Neural cell (in vitro differentiated cells): ENCODE results near the gene UROC1. TPM values are rescaled to one million over a fixed set of nuclear protein-coding genes. Genes with fewer than 3 reads are reported as not detected.

Experiments
- H2AFZ ChIP-seq: fragments of 200-600, 300-800 bp; sonication (generic), shearing (Covaris generic); 2 replicates; pipeline ENCODE4 v1.6.0; 2014; ENCODE audit warnings: low read depth, mild to moderate bottlenecking, antibody characterized with exemption, low read length, moderate library complexity
- H3F3A ChIP-seq: fragments of 200-600 bp; shearing (Covaris generic); 2 replicates; pipeline ENCODE4 v1.6.1; 2016; ENCODE audit warnings: mild to moderate bottlenecking, moderate library complexity, mixed read lengths, antibody characterized with exemption, low read length; ENCODE audit not compliant: insufficient read depth, poor library complexity, severe bottlenecking
- H3K27ac ChIP-seq: fragments of 200-600, 300-800 bp; sonication (generic), shearing (Covaris generic); 2 replicates; pipeline ENCODE4 v1.5.1; 2014; ENCODE audit warnings: mild to moderate bottlenecking, low read length, moderate library complexity
- H3K27me3 ChIP-seq: fragments of 300-800, 200-600 bp; sonication (generic), shearing (Covaris generic); 2 replicates; pipeline ENCODE4 v1.6.0; 2014; ENCODE audit warnings: mild to moderate bottlenecking, low read depth, low read length, moderate library complexity; ENCODE audit not compliant: insufficient read depth
- H3K36me3 ChIP-seq: fragments of 300-800, 200-600 bp; sonication (generic), shearing (Covaris generic); 2 replicates; pipeline ENCODE4 v1.5.1; 2014; ENCODE audit warnings: mild to moderate bottlenecking, antibody characterized with exemption, low read length, moderate library complexity; ENCODE audit not compliant: insufficient read depth
- H3K4me2 ChIP-seq: fragments of 300-800, 200-600 bp; sonication (generic), shearing (Covaris generic); 2 replicates; pipeline ENCODE4 v1.6.0; 2014; ENCODE audit warnings: mild to moderate bottlenecking, low read length
- H3K4me3 ChIP-seq: fragments of 300-800, 200-600 bp; sonication (generic), shearing (Covaris generic); 2 replicates; pipeline ENCODE4 v1.5.1; 2014; ENCODE audit warnings: mild to moderate bottlenecking, low read length, moderate library complexity
- H3K79me2 ChIP-seq: fragments of 200-600 bp; shearing (Covaris generic); replicated peaks from 2 replicates; pipeline ENCODE4 v1.6.0; 2014; ENCODE audit warnings: mild to moderate bottlenecking, low read length, moderate library complexity; ENCODE audit not compliant: insufficient read depth
- H3K9ac ChIP-seq: fragments of 300-800, 200-600 bp; sonication (generic), shearing (Covaris generic); 2 replicates; pipeline ENCODE4 v1.6.1; 2016; ENCODE audit warnings: mild to moderate bottlenecking, low read length, mixed read lengths
- H3K9me2 ChIP-seq: fragments of 200-600 bp; shearing (Covaris generic); 2 replicates; pipeline ENCODE4 v1.6.1; 2016; ENCODE audit warnings: mild to moderate bottlenecking, low read length, mixed read lengths; ENCODE audit not compliant: insufficient read depth
- H3K9me3 ChIP-seq: fragments of 200-600, 300-800 bp; sonication (generic), shearing (Covaris generic); 2 replicates; pipeline ENCODE4 v1.6.1; 2016; ENCODE audit warnings: mild to moderate bottlenecking, mixed run types, low read length, moderate library complexity, mixed read lengths
- H4K20me1 ChIP-seq: fragments of 200-600 bp; shearing (Covaris generic); 2 replicates; pipeline ENCODE4 v1.6.1; 2016; ENCODE audit warnings: mild to moderate bottlenecking, mixed run types; ENCODE audit not compliant: insufficient read depth
- EP300 ChIP-seq: fragments of 450-650 bp; conservative IDR thresholded peaks from 2 replicates; pipeline ENCODE4 v1.6.1; 2014; ENCODE audit warnings: antibody characterized with exemption, mild to moderate bottlenecking, moderate library complexity; ENCODE audit not compliant: poor library complexity, severe bottlenecking
- EZH2 ChIP-seq: fragments of 200-600, 300-800 bp; shearing (Covaris generic), sonication (generic); IDR thresholded peaks from 2 replicates; pipeline ENCODE4 v1.6.1; 2014; ENCODE audit warnings: antibody characterized with exemption, low read length, borderline replicate concordance, mild to moderate bottlenecking; ENCODE audit not compliant: insufficient read depth, poor library complexity, severe bottlenecking
- MXI1 ChIP-seq: fragments of 450-650 bp; conservative IDR thresholded peaks from 2 replicates; pipeline ENCODE4 v1.6.1; 2014; ENCODE audit warnings: antibody characterized with exemption, mild to moderate bottlenecking; ENCODE audit not compliant: poor library complexity, severe bottlenecking
- POLR2AphosphoS5 ChIP-seq: IDR thresholded peaks from 2 replicates; pipeline ENCODE4 v1.6.1; 2012
- RAD21 ChIP-seq: fragments of 450-650 bp; conservative IDR thresholded peaks from 2 replicates; pipeline ENCODE4 v1.6.1; 2014; ENCODE audit warnings: antibody characterized with exemption, mild to moderate bottlenecking, moderate library complexity
- REST ChIP-seq: IDR thresholded peaks from 2 replicates; pipeline ENCODE4 v1.6.1; 2012; ENCODE audit warnings: borderline replicate concordance
- SMC3 ChIP-seq: fragments of 450-650 bp; conservative IDR thresholded peaks from 2 replicates; pipeline ENCODE4 v1.6.1; 2014; ENCODE audit warnings: antibody characterized with exemption, mild to moderate bottlenecking, moderate library complexity; ENCODE audit not compliant: poor library complexity
- TAF1 ChIP-seq: IDR thresholded peaks from 2 replicates; pipeline ENCODE4 v1.6.1; 2012; ENCODE audit warnings: low read depth
- polyA plus RNA-seq: library from polyadenylated mRNA; depleted of rRNA; stranded (reverse); fragments of >200 nt; gene quantifications from 2 replicates; pipeline ENCODE4 v1.2.3, GENCODE V29; 2014
- TF ChIP-seq, protein P1 (sequence below): fragments of 450-650 bp; IDR thresholded peaks from 2 replicates; pipeline ENCODE4 v1.5.1; 2014; ENCODE audit warnings: antibody characterized with exemption, mild to moderate bottlenecking, moderate library complexity; ENCODE audit not compliant: poor library complexity, severe bottlenecking

UROC1 gene
- polyA plus RNA-seq, 1 donor from 2014 or later, result not detected

DNA sequence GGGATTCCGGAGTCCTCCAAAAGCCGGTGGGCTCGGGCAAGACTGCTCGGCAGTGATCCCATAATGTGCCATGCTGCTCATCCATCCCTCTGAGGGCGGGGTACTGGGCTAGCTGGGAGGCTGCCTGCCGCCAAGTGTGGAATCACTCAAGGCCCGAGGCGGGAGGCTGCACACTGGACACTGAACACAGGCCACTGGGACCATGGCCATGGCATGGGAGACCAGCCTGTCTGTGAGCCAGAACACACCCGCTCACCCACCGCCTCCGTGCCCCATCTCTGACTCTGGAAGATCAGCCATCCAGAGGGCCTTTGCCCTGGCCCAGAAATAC is 39.8 kb upstream of the UROC1 start:
- no peak overlapping the region for H3K27ac ChIP-seq
- H2AFZ ChIP-seq, result no peak overlapping the region
- TF ChIP-seq RAD21 (no peak), MXI1 (no peak), POLR2AphosphoS5 (no peak), SMC3 (no peak), TAF1 (no peak), EP300 (no peak), REST (no peak), EZH2 (no peak)
- TF ChIP-seq, protein P1, sequence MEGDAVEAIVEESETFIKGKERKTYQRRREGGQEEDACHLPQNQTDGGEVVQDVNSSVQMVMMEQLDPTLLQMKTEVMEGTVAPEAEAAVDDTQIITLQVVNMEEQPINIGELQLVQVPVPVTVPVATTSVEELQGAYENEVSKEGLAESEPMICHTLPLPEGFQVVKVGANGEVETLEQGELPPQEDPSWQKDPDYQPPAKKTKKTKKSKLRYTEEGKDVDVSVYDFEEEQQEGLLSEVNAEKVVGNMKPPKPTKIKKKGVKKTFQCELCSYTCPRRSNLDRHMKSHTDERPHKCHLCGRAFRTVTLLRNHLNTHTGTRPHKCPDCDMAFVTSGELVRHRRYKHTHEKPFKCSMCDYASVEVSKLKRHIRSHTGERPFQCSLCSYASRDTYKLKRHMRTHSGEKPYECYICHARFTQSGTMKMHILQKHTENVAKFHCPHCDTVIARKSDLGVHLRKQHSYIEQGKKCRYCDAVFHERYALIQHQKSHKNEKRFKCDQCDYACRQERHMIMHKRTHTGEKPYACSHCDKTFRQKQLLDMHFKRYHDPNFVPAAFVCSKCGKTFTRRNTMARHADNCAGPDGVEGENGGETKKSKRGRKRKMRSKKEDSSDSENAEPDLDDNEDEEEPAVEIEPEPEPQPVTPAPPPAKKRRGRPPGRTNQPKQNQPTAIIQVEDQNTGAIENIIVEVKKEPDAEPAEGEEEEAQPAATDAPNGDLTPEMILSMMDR, result no peak

GRCh38 chr3:126556637-126557414 is 39.3 kb upstream of the UROC1 start:
- H4K20me1 ChIP-seq, result no peaks in the 10 kb centered on the region
- no peaks in the 10 kb centered on the region for H3K27me3 ChIP-seq
- H3K27ac ChIP-seq, result no peak overlapping the region
- H3K4me2 ChIP-seq, result no peak overlapping the region
- no peak overlapping the region for H2AFZ ChIP-seq
- no peak overlapping the region for H3K4me3 ChIP-seq
- no peaks in the 10 kb centered on the region for H3F3A ChIP-seq
- H3K9ac ChIP-seq, result no peak overlapping the region
- no peaks in the 10 kb centered on the region for H3K9me3 ChIP-seq
- no peaks in the 10 kb centered on the region for H3K36me3 ChIP-seq
- H3K9me2 ChIP-seq, result no peaks in the 10 kb centered on the region
- TF ChIP-seq REST (no peak), SMC3 (no peak), EP300 (no peak), RAD21 (no peak), POLR2AphosphoS5 (no peak), MXI1 (no peak), TAF1 (no peak), EZH2 (no peak)
- TF ChIP-seq, protein P1, result no peak
- H3K79me2 ChIP-seq, result no peaks in the 10 kb centered on the region

More for the DNA sequence above, 39.8 kb upstream of the UROC1 start:
- no peaks in the 10 kb centered on the region for H4K20me1 ChIP-seq
- no peaks in the 10 kb centered on the region for H3K79me2 ChIP-seq
- no peak overlapping the region for H3K4me3 ChIP-seq
- H3K9me3 ChIP-seq, result no peaks in the 10 kb centered on the region
- no peaks in the 10 kb centered on the region for H3K36me3 ChIP-seq
- no peaks in the 10 kb centered on the region for H3K9me2 ChIP-seq
- H3K27me3 ChIP-seq, result no peaks in the 10 kb centered on the region
- H3K4me2 ChIP-seq, result no peak overlapping the region
- H3F3A ChIP-seq, result no peaks in the 10 kb centered on the region
- H3K9ac ChIP-seq, result no peak overlapping the region
